GM23338 (cell line): ENCODE results near the gene FBXW7.

Experiments
- CREB1 ChIP-seq: fragments of 250-450 bp; sonication (Bioruptor Pico); IDR thresholded peaks from 2 replicates; pipeline ENCODE4 v1.5.0; 2020; ENCODE audit warnings: low read depth, mild to moderate bottlenecking, moderate library complexity
- EZH2 ChIP-seq: fragments of 200-600 bp; sonication (generic); IDR thresholded peaks from one replicate; pipeline ENCODE4 v1.8.0; 2017; ENCODE audit warnings: antibody characterized with exemption, mild to moderate bottlenecking, low read depth; ENCODE audit not compliant: unreplicated experiment
- EZH2phosphoT487 ChIP-seq: fragments of 200-600 bp; sonication (generic); IDR thresholded peaks from one replicate; pipeline ENCODE4 v1.8.1; 2018; ENCODE audit warnings: antibody characterized with exemption; ENCODE audit not compliant: unreplicated experiment
- JUNB ChIP-seq: IDR thresholded peaks from one replicate; pipeline ENCODE4 v1.6.1; 2016; ENCODE audit warnings: antibody characterized with exemption; ENCODE audit not compliant: unreplicated experiment
- NANOG ChIP-seq: IDR thresholded peaks from 2 replicates; pipeline ENCODE4 v1.6.1; 2016; ENCODE audit warnings: antibody characterized with exemption, borderline replicate concordance
- POLR2AphosphoS5 ChIP-seq: IDR thresholded peaks from 2 replicates; pipeline ENCODE4 v1.6.1; 2016; ENCODE audit warnings: antibody characterized with exemption, low read depth
- STAT1 ChIP-seq: IDR thresholded peaks from one replicate; pipeline ENCODE4 v1.6.1; 2016; ENCODE audit warnings: antibody characterized with exemption; ENCODE audit not compliant: unreplicated experiment
- ZNF114 ChIP-seq: fragments of 250-450 bp; sonication (Bioruptor Pico); IDR thresholded peaks from 2 replicates; pipeline ENCODE4 v1.5.0; 2020; ENCODE audit warnings: mild to moderate bottlenecking, moderate library complexity
- TF ChIP-seq, protein P1 (sequence below), 2 experiments: fragments of 200-600 bp in 1 of 2; sonication (generic) in 1 of 2; conservative IDR thresholded peaks; 2 replicates each; pipeline versions ENCODE4 v1.5.1 to v1.6.1; 2016 to 2017; ENCODE audit warnings: antibody characterized with exemption in 2 of 2, low read depth in 2 of 2, mild to moderate bottlenecking in 2 of 2, moderate library complexity in 1 of 2
- TF ChIP-seq, protein P2 (sequence below): IDR thresholded peaks from one replicate; pipeline ENCODE4 v1.6.1; 2018; ENCODE audit warnings: antibody characterized with exemption; ENCODE audit not compliant: unreplicated experiment
- TF ChIP-seq, protein P3 (sequence below): fragments of 250-450 bp; sonication (Bioruptor Pico); IDR thresholded peaks from 2 replicates; pipeline ENCODE4 v1.5.0; 2020; ENCODE audit warnings: mild to moderate bottlenecking, moderate library complexity

DNA sequence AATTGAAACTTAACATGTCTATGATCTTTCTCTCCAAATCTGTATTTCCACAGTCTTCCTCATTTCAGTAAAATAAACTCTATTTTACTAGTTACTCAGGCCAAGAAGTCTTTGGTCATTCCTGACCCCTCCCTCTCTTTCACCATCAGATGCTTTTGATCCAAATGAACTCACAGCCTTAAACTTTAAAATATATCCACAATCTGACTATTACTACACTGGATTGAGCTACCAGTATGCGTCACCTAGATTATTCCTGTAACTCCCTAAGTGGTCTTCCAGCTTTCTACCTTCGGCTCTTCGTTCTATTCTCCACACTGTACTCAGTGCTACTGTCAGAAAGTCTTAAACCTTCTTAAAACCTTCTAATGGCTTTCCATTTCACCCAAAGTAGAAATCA, 195.1 kb downstream of the FBXW7 start:
- TF ChIP-seq, protein P1, sequence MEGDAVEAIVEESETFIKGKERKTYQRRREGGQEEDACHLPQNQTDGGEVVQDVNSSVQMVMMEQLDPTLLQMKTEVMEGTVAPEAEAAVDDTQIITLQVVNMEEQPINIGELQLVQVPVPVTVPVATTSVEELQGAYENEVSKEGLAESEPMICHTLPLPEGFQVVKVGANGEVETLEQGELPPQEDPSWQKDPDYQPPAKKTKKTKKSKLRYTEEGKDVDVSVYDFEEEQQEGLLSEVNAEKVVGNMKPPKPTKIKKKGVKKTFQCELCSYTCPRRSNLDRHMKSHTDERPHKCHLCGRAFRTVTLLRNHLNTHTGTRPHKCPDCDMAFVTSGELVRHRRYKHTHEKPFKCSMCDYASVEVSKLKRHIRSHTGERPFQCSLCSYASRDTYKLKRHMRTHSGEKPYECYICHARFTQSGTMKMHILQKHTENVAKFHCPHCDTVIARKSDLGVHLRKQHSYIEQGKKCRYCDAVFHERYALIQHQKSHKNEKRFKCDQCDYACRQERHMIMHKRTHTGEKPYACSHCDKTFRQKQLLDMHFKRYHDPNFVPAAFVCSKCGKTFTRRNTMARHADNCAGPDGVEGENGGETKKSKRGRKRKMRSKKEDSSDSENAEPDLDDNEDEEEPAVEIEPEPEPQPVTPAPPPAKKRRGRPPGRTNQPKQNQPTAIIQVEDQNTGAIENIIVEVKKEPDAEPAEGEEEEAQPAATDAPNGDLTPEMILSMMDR (conservative IDR thresholded peaks at IDR 0.05; ENCODE audit: low read depth in 2 of 2): no peak
- no peak for TF ChIP-seq STAT1
- no peak for TF ChIP-seq EZH2
- no peak for TF ChIP-seq POLR2AphosphoS5
- TF ChIP-seq, protein P2, sequence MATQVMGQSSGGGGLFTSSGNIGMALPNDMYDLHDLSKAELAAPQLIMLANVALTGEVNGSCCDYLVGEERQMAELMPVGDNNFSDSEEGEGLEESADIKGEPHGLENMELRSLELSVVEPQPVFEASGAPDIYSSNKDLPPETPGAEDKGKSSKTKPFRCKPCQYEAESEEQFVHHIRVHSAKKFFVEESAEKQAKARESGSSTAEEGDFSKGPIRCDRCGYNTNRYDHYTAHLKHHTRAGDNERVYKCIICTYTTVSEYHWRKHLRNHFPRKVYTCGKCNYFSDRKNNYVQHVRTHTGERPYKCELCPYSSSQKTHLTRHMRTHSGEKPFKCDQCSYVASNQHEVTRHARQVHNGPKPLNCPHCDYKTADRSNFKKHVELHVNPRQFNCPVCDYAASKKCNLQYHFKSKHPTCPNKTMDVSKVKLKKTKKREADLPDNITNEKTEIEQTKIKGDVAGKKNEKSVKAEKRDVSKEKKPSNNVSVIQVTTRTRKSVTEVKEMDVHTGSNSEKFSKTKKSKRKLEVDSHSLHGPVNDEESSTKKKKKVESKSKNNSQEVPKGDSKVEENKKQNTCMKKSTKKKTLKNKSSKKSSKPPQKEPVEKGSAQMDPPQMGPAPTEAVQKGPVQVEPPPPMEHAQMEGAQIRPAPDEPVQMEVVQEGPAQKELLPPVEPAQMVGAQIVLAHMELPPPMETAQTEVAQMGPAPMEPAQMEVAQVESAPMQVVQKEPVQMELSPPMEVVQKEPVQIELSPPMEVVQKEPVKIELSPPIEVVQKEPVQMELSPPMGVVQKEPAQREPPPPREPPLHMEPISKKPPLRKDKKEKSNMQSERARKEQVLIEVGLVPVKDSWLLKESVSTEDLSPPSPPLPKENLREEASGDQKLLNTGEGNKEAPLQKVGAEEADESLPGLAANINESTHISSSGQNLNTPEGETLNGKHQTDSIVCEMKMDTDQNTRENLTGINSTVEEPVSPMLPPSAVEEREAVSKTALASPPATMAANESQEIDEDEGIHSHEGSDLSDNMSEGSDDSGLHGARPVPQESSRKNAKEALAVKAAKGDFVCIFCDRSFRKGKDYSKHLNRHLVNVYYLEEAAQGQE: no peak
- TF ChIP-seq EZH2phosphoT487: no peak
- TF ChIP-seq, protein P3, sequence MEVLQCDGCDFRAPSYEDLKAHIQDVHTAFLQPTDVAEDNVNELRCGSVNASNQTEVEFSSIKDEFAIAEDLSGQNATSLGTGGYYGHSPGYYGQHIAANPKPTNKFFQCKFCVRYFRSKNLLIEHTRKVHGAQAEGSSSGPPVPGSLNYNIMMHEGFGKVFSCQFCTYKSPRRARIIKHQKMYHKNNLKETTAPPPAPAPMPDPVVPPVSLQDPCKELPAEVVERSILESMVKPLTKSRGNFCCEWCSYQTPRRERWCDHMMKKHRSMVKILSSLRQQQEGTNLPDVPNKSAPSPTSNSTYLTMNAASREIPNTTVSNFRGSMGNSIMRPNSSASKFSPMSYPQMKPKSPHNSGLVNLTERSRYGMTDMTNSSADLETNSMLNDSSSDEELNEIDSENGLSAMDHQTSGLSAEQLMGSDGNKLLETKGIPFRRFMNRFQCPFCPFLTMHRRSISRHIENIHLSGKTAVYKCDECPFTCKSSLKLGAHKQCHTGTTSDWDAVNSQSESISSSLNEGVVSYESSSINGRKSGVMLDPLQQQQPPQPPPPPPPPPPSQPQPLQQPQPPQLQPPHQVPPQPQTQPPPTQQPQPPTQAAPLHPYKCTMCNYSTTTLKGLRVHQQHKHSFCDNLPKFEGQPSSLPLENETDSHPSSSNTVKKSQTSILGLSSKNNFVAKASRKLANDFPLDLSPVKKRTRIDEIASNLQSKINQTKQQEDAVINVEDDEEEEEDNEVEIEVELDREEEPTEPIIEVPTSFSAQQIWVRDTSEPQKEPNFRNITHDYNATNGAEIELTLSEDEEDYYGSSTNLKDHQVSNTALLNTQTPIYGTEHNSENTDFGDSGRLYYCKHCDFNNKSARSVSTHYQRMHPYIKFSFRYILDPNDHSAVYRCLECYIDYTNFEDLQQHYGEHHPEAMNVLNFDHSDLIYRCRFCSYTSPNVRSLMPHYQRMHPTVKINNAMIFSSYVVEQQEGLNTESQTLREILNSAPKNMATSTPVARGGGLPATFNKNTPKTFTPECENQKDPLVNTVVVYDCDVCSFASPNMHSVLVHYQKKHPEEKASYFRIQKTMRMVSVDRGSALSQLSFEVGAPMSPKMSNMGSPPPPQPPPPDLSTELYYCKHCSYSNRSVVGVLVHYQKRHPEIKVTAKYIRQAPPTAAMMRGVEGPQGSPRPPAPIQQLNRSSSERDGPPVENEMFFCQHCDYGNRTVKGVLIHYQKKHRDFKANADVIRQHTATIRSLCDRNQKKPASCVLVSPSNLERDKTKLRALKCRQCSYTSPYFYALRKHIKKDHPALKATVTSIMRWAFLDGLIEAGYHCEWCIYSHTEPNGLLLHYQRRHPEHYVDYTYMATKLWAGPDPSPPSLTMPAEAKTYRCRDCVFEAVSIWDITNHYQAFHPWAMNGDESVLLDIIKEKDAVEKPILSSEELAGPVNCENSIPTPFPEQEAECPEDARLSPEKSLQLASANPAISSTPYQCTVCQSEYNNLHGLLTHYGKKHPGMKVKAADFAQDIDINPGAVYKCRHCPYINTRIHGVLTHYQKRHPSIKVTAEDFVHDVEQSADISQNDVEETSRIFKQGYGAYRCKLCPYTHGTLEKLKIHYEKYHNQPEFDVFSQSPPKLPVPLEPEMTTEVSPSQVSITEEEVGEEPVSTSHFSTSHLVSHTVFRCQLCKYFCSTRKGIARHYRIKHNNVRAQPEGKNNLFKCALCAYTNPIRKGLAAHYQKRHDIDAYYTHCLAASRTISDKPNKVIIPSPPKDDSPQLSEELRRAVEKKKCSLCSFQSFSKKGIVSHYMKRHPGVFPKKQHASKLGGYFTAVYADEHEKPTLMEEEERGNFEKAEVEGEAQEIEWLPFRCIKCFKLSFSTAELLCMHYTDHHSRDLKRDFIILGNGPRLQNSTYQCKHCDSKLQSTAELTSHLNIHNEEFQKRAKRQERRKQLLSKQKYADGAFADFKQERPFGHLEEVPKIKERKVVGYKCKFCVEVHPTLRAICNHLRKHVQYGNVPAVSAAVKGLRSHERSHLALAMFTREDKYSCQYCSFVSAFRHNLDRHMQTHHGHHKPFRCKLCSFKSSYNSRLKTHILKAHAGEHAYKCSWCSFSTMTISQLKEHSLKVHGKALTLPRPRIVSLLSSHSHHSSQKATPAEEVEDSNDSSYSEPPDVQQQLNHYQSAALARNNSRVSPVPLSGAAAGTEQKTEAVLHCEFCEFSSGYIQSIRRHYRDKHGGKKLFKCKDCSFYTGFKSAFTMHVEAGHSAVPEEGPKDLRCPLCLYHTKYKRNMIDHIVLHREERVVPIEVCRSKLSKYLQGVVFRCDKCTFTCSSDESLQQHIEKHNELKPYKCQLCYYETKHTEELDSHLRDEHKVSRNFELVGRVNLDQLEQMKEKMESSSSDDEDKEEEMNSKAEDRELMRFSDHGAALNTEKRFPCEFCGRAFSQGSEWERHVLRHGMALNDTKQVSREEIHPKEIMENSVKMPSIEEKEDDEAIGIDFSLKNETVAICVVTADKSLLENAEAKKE: no peak
- no peak for TF ChIP-seq JUNB
- no peak for TF ChIP-seq CREB1 (CRISPR knock-in tag)
- TF ChIP-seq ZNF114: no peak
- no peak for TF ChIP-seq NANOG
